Stimulated activated CD4-positive, alpha-beta T cell treated with anti-CD3 and anti-CD28 coated beads, TNF-alpha, amount 100 ng/mL, for 4 hours (primary cell): ENCODE data around the gene SPACDR.
A peak's percentile ranks its signal among the peaks of the same experiment; 100 is the strongest.
"Not testable (repeated sequence)": the region's sequence is repeated elsewhere in the genome, so short reads cannot be mapped to it uniquely, and the experiment has no call there.

Experiments used
- DNase-seq, 3 experiments: peaks; one replicate each; pipeline ENCODE4 v3.0.0-alpha.2; 2020; ENCODE audit warnings: low read depth in 3 of 3

SPACDR gene, protein sequence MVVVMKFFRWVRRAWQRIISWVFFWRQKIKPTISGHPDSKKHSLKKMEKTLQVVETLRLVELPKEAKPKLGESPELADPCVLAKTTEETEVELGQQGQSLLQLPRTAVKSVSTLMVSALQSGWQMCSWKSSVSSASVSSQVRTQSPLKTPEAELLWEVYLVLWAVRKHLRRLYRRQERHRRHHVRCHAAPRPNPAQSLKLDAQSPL

GRCh38 chr7:100464210-100464660 is at the start of gene SPACDR:
Gene SPACDR, minus strand, starts transcription at chr7:100464260. Its CDS starts 235 bp downstream, at chr7:100464025.
- no peak for DNase-seq

DNA sequence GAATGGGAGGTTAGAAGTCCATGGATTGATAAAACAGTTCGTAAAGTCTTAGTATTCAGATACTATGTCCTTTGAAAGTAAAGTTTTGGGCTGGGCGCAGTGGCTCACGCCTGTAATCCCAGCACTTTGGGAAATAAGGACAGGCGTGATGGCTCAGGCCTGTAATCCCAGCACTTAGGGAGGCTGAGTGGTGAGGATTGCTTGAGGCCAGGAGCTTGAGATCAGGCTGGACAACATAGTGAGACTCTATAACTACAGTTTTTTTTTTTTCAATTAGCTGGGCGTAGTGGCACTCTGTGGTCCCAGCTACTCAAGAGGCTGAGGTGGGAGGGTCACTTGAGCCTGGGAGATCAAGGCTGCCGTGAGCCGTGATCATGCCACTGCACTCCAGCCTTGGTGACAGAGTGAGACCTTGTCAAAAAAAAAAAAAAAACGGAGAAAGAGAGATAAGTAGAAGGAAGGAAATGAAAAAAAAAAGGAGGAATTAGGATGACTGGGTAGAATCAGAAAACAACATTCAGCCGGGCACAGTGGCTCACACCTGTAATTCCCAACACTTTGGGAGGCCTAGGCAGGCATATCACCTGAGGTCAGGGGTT is 49.3 kb upstream of the SPACDR start:
- DNase-seq = no peak

GRCh38 chr7:100510437-100511239 is 46.6 kb upstream of the SPACDR start:
- no peak for DNase-seq

DNA sequence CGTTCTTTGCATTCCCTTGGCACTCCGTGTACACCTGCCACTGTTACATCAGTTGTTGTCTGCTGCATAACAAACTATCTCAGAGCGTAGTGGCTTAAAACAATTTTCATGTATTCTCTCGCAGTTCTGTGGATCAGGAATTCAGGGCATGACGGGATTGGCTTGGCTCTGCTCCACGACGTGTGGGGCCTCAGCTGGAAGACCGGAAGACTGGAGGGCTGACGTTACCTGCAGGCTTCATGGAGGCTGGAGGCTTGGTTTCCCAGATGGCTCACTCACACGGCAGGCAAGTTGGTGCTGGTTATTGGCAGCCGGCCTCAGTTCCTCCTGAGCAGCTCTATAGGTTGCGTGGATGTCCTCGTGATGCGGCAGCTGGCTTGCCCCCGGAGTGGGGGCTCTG is 45.2 kb upstream of the SPACDR start:
- no peak for DNase-seq

GRCh38 chr7:100506356-100506923 is 42.4 kb upstream of the SPACDR start:
- no peak for DNase-seq

DNA sequence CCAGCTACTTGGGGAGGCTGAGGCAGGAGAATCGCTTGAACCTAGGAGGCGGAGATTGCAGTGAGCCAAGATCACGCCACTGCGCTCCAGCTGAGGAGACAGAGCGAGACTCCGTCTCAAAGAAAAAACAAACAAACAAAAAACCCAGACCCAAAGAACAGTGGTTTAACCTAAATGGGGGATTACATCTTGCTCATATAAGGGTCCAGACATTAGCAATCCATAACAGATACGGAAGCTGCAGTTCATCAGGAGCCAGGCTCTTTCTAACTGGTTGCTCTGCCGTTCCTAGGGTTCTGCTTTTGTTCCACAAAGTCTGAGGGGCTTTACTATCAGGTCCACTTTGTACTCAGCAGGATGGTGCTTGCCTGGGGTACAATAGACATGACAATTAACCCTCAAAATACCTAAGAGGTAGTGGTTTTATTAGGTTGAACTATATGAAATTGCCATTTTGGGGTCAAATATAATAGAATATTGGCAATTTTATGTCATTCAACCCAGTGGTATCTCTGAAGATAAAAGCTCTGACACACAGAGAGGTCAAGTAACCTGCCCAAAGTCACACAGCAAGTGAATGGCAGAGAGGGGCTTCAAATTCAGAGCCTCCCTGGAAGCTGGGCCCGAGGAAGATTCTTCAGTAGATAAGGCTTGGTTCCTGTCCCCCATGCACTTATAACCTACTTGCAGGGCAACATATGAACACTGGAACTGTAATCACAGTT is 41.0 kb upstream of the SPACDR start:
- DNase-seq = no peak

GRCh38 chr7:100504031-100504430 is 40.0 kb upstream of the SPACDR start:
- DNase-seq = not testable (repeated sequence)

GRCh38 chr7:100500743-100501142 is 36.7 kb upstream of the SPACDR start:
- not testable (repeated sequence) for DNase-seq

DNA sequence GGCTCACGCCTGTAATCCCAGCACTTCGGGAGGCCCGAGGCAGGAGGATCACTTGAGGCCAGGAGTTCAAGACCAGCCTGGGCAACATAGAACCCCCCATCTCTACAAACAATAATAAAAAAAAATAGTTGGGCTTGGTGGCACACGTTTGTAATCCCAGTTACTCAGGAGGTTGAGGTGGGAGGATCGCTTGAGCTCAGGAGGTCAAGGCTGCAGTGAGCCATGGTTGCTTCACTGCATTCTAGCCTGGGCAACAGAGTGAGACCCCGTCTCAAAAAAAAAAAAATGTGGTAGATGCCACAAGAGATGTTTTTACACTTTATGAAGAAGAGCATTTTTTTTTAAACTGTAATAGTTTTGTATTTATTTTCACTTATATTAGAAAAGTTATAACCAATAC is 32.4 kb upstream of the SPACDR start:
- no peak for DNase-seq

GRCh38 chr7:100493476-100494264 is 29.6 kb upstream of the SPACDR start:
- peak; percentile 24 to 33 (median 28) for DNase-seq

DNA sequence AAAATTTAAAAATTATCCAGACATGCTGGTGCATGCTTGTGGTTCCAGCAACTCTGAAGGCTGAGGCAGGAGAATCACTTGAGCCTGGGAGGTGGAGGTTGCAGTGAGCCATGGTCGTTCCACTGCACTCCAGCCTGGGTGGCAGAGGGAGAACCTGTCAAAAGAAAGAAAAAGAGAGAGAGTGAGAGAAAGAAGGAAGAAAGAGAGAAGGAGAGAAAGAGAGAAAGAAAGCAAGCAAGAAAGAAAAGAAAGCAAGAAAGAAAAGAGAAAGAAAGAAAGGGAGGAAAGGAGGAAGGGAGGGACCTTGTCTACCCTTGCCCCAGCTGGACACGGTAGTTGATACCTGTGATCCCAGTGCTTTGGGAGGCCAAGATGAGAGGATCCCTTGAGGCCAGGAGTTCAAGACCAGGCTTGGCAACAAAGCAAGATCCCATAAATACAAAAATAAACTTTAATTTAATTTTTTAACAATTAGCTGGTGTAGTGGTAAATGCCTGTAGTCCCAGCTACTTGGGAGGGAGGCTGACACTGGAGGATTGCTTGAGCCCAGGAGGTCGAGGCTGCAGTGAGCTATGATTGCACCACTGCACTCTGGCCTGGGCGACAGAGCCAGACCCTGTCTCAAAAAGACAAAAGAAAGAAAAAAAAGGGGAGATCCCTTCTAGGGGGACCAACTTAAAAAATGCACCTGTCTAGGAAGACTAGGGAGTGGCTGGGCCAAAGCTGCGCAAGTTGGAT is 28.8 kb upstream of the SPACDR start:
- no peak for DNase-seq

DNA sequence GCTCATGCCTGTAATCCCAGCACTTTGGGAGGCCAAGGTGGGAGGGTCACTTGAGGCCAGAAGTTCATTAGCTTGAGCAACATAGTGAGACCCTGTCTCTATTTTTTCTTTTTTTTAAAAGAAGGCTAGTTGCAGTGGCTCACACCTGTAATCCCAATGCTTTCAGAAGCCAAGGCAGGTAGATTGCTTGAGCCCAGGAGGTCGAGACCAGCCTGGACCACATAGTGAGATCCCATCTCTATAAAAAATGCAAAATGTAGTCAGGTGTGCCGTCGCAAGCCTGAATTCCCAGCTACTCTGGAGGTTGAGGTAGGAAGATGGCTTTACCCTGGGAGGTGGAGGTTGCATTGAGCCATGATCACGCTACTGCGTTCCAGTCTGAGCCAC is 27.1 kb upstream of the SPACDR start:
- DNase-seq = no peak

DNA sequence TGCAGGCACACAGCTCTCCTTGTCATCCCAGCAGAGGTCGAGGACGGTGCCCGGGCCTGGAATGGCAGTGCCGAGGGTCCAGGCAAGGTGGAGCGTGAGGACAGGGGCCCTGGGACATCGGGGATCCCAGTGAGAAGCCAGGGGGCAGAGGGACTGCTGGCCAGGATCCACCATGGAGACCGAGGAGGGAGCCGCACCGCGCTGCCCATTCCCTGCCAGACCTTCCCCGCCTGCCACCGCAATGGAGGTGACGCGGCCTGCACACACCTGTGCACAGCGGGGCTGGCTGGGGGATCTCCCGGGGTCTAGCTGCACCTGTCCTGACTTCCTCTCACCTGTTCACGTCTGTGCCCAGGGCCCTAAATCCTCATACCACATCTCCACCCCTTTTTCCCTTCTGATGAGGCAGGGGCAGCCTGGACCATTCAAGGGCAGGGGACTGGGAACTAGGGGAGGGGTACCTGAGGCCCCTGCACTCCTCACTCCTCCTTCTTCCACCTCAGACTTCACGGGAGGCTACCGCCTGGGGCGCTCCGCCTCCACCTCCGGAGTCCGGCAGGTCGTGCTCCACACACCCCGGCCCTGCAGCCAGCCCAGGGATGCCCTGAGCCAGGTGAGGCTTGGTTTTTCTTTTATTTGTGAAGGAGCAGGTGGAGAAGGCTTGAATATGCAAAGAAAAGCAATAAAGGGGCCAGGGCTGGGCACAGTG is 26.6 kb upstream of the SPACDR start:
- no peak for DNase-seq

DNA sequence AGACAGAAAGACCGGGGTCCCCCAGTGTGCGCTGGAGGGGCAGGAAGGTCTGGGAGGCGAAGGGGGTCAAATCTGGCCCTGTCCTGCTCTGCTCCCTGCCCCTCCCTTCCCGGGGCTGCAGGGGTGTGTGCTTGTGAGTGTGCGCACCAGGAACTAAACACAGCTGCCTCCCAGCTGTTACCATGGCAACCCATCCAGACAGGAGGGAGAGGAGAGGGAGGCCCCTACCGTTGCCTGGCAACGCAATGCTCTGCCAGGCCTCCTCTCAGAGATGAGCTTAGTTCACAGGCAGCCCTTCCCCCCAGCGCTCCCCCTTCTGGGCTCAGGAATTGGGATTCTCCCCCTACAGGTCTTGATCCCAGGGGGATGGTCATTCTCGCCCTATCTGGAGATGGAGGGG is 25.8 kb upstream of the SPACDR start:
- no peak for DNase-seq

GRCh38 chr7:100489121-100489520 is 25.1 kb upstream of the SPACDR start:
- DNase-seq = no peak

GRCh38 chr7:100488333-100489095 is 24.5 kb upstream of the SPACDR start:
- no peak for DNase-seq

GRCh38 chr7:100486753-100487446 is 22.8 kb upstream of the SPACDR start:
- no peak for DNase-seq

- DNase-seq = no peak
These were observed 22.1 kb upstream of the SPACDR start for GRCh38 chr7:100486111-100486636.
